Measurements from ENCODE around the gene PPP2R5E. TPM values are rescaled to one million over a fixed set of nuclear protein-coding genes. Genes with fewer than 3 reads are reported as not detected.

Gene PPP2R5E
- total and polyA plus RNA-seq, 10 of the 15 experiments (the other 5 are each of a cell fraction or from before 2014, with no cell fraction given) = 11.4 to 56.2 (median 22.7) TPM

DNA sequence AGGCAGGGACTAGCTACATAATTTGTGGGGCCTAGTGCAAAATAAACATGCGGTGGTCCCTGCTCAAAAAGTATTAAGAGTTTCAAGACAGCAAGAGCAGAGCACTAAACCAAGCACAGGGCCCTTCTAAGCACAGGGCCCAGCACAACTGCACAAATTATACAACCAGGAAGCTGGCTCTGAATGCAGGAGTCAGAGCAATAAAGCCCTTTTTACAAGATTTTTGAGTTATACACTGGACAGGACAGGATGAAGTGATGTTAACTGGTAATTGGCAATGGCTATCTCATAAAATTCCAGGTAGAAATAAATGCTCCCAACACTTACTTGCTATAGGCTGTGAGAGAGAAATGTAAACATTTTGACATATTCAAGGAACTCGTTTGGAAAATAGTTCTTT, 138.3 kb downstream of the PPP2R5E start:
- FAIRE-seq (no peak), DNase-seq (ENCODE audit: low read depth, low spot score) (no peak), ATAC-seq (no peak)
- no peaks in the 10 kb centered on the region for H3K27me3 ChIP-seq (replicated peaks in 1 of 2; ENCODE audit: control insufficient read depth in 2 of 2, insufficient read depth in 2 of 2, low read length in 1 of 2)
- ChIA-PET CTCF (interaction anchor here (2.1 kb wide), 1 partner anchor 16 kb away, joined by 7 read pairs; no protein-coding TSS in a partner anchor), POLR2A (no interaction called here), SMC1A (ENCODE audit: uncharacterized antibody, unreplicated experiment) (interaction anchor here (2.5 kb wide), 1 partner anchor 26 kb away, joined by 11 read pairs; no protein-coding TSS in a partner anchor), RAD21 (ENCODE audit: unreplicated experiment) (no interaction called here)
- H3K79me2 ChIP-seq (ENCODE audit: control insufficient read depth, insufficient read depth, low read length) = no peaks in the 10 kb centered on the region
- no peaks in the 10 kb centered on the region for H4K20me1 ChIP-seq (ENCODE audit: control insufficient read depth, insufficient read depth)
- H3K4me3 ChIP-seq = no peak overlapping the region
- no peaks in the 10 kb centered on the region for H3K9me3 ChIP-seq (replicated peaks; ENCODE audit: control insufficient read depth, insufficient read depth, low read length)
- H2AFZ ChIP-seq (ENCODE audit: control insufficient read depth, low read depth, low read length) = no peak overlapping the region
- H3K36me3 ChIP-seq (ENCODE audit: control insufficient read depth in 2 of 2, insufficient read depth in 2 of 2, low read length in 1 of 2) = peaks cover 0 to 7% of the 10 kb centered on the region in 2 experiments; a peak in 2 of 4 replicates
- H3K4me2 ChIP-seq (ENCODE audit: control insufficient read depth, insufficient read depth) = no peak overlapping the region
- no peak overlapping the region for H3K9ac ChIP-seq (ENCODE audit: control insufficient read depth, insufficient read depth, low read length)
- in situ Hi-C loops (cut with MboI) = no loop called here
- H3K4me1 ChIP-seq (ENCODE audit: control insufficient read depth, insufficient read depth, low read length) = no peaks in the 10 kb centered on the region
- WGBS (ENCODE audit: insufficient coverage, insufficient replicate concordance, low lambda C conversion rate, missing lambda C conversion rate) = 92% methylated on average over 2 of the region's 2 CpGs
- no peak overlapping the region for H3K27ac ChIP-seq (ENCODE audit: control insufficient read depth, insufficient read depth)
- no TSS peak for BruUV-seq (replicated peaks)
- intact Hi-C loops (cut with micrococcal nuclease; ENCODE audit: unreplicated experiment) = no loop called here
- TF ChIP-seq EGR1 (IDR thresholded peaks at IDR 0.05; ENCODE audit: borderline replicate concordance in 1 of 2, low read depth in 2 of 2, low read length in 2 of 2) (no peak), SREBF2 (IDR thresholded peaks at IDR 0.05; ENCODE audit: low read length) (no peak), CHD4 (IDR thresholded peaks at IDR 0.05) (no peak), ZBED1 (IDR thresholded peaks at IDR 0.05; ENCODE audit: borderline replicate concordance) (no peak), MEF2A (IDR thresholded peaks at IDR 0.05; ENCODE audit: insufficient read depth, low read depth, low read length) (no peak), LARP7 (IDR thresholded peaks at IDR 0.05) (no peak), JUND (IDR thresholded peaks at IDR 0.05; ENCODE audit: low read depth, low read length) (no peak), TCF7 (IDR thresholded peaks at IDR 0.05; ENCODE audit: borderline replicate concordance) (no peak), PAX5 (IDR thresholded peaks at IDR 0.05; ENCODE audit: borderline replicate concordance, low read depth, low read length) (no peak), RCOR1 (conservative IDR thresholded peaks at IDR 0.05; ENCODE audit: low read depth, low read length) (no peak), GABPA (IDR thresholded peaks at IDR 0.05; ENCODE audit: low read depth) (no peak), CREM (IDR thresholded peaks at IDR 0.05; ENCODE audit: low read depth) (no peak)
- TF ChIP-seq, protein P1, sequence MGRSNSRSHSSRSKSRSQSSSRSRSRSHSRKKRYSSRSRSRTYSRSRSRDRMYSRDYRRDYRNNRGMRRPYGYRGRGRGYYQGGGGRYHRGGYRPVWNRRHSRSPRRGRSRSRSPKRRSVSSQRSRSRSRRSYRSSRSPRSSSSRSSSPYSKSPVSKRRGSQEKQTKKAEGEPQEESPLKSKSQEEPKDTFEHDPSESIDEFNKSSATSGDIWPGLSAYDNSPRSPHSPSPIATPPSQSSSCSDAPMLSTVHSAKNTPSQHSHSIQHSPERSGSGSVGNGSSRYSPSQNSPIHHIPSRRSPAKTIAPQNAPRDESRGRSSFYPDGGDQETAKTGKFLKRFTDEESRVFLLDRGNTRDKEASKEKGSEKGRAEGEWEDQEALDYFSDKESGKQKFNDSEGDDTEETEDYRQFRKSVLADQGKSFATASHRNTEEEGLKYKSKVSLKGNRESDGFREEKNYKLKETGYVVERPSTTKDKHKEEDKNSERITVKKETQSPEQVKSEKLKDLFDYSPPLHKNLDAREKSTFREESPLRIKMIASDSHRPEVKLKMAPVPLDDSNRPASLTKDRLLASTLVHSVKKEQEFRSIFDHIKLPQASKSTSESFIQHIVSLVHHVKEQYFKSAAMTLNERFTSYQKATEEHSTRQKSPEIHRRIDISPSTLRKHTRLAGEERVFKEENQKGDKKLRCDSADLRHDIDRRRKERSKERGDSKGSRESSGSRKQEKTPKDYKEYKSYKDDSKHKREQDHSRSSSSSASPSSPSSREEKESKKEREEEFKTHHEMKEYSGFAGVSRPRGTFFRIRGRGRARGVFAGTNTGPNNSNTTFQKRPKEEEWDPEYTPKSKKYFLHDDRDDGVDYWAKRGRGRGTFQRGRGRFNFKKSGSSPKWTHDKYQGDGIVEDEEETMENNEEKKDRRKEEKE (IDR thresholded peaks at IDR 0.05) = no peak
- TF ChIP-seq, protein P2, sequence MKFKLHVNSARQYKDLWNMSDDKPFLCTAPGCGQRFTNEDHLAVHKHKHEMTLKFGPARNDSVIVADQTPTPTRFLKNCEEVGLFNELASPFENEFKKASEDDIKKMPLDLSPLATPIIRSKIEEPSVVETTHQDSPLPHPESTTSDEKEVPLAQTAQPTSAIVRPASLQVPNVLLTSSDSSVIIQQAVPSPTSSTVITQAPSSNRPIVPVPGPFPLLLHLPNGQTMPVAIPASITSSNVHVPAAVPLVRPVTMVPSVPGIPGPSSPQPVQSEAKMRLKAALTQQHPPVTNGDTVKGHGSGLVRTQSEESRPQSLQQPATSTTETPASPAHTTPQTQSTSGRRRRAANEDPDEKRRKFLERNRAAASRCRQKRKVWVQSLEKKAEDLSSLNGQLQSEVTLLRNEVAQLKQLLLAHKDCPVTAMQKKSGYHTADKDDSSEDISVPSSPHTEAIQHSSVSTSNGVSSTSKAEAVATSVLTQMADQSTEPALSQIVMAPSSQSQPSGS (IDR thresholded peaks at IDR 0.05; ENCODE audit: low read length) = no peak
- TF ChIP-seq, protein P3, sequence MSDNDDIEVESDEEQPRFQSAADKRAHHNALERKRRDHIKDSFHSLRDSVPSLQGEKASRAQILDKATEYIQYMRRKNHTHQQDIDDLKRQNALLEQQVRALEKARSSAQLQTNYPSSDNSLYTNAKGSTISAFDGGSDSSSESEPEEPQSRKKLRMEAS (IDR thresholded peaks at IDR 0.05; ENCODE audit: low read depth, low read length) = no peak
- TF ChIP-seq, protein P4, sequence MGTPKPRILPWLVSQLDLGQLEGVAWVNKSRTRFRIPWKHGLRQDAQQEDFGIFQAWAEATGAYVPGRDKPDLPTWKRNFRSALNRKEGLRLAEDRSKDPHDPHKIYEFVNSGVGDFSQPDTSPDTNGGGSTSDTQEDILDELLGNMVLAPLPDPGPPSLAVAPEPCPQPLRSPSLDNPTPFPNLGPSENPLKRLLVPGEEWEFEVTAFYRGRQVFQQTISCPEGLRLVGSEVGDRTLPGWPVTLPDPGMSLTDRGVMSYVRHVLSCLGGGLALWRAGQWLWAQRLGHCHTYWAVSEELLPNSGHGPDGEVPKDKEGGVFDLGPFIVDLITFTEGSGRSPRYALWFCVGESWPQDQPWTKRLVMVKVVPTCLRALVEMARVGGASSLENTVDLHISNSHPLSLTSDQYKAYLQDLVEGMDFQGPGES (IDR thresholded peaks at IDR 0.05) = no peak
- TF ChIP-seq, protein P5, sequence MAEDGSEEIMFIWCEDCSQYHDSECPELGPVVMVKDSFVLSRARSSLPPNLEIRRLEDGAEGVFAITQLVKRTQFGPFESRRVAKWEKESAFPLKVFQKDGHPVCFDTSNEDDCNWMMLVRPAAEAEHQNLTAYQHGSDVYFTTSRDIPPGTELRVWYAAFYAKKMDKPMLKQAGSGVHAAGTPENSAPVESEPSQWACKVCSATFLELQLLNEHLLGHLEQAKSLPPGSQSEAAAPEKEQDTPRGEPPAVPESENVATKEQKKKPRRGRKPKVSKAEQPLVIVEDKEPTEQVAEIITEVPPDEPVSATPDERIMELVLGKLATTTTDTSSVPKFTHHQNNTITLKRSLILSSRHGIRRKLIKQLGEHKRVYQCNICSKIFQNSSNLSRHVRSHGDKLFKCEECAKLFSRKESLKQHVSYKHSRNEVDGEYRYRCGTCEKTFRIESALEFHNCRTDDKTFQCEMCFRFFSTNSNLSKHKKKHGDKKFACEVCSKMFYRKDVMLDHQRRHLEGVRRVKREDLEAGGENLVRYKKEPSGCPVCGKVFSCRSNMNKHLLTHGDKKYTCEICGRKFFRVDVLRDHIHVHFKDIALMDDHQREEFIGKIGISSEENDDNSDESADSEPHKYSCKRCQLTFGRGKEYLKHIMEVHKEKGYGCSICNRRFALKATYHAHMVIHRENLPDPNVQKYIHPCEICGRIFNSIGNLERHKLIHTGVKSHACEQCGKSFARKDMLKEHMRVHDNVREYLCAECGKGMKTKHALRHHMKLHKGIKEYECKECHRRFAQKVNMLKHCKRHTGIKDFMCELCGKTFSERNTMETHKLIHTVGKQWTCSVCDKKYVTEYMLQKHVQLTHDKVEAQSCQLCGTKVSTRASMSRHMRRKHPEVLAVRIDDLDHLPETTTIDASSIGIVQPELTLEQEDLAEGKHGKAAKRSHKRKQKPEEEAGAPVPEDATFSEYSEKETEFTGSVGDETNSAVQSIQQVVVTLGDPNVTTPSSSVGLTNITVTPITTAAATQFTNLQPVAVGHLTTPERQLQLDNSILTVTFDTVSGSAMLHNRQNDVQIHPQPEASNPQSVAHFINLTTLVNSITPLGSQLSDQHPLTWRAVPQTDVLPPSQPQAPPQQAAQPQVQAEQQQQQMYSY (CRISPR knock-in tag; IDR thresholded peaks at IDR 0.05) = no peak

All from GM12878 (cell line).